IMR-90 (cell line): ENCODE measurements around the gene BMAL2. TPM values are rescaled to one million over a fixed set of nuclear protein-coding genes. Genes with fewer than 3 reads are reported as not detected.

ENCODE experiments used
- ATAC-seq: fragments of 200-7000 bp; cut with Tn5 transposase; 2 replicates; pipeline ENCODE4 v1.9.1; 2020; ENCODE audit warnings: low read depth, mild to moderate bottlenecking, moderate library complexity
- BruUV-seq: library from RNA; stranded (reverse); fragments of 400-500 nt; replicated peaks from 2 replicates; lab custom pipeline; 2021; lab: Mats Ljungman, UMichigan
- CTCF ChIA-PET: fragments of 300-600 bp; formaldehyde crosslinking; extraction: SDS; loops from one replicate; lab custom pipeline; 2021; ENCODE audit warnings: antibody characterized with exemption; lab: Yijun Ruan, JAX
- POLR2A ChIA-PET: fragments of 300-600 bp; sonication (Branson Sonifier 250); formaldehyde crosslinking; loops from one replicate; lab custom pipeline; 2022; ENCODE audit warnings: antibody characterized with exemption; ENCODE audit not compliant: unreplicated experiment; lab: Charles Lee
- DNase-seq: peaks from one replicate; pipeline ENCODE4 v3.0.0; 2013
- H2AFZ ChIP-seq: replicated peaks from 2 replicates; pipeline ENCODE3; 2013; ENCODE audit warnings: low read length, mild to moderate bottlenecking; ENCODE audit not compliant: poor library complexity
- H2AK5ac ChIP-seq: 2 replicates; pipeline ENCODE4 v1.6.1; 2013; ENCODE audit warnings: low read depth, low read length, inconsistent platforms
- H2AK9ac ChIP-seq: replicated peaks from 2 replicates; pipeline ENCODE3; 2013; ENCODE audit warnings: mild to moderate bottlenecking, low read depth, low read length, moderate library complexity; ENCODE audit not compliant: poor library complexity
- H2BK120ac ChIP-seq: 2 replicates; pipeline ENCODE4 v1.6.1; 2013; ENCODE audit warnings: low read depth, low read length, inconsistent platforms
- H2BK15ac ChIP-seq: 3 replicates; pipeline ENCODE4 v1.6.1; 2013; ENCODE audit warnings: low read depth, low read length, inconsistent platforms
- H2BK20ac ChIP-seq: 2 replicates; pipeline ENCODE4 v1.6.1; 2013; ENCODE audit warnings: low read depth, mild to moderate bottlenecking, inconsistent platforms, low read length, moderate library complexity
- H2BK5ac ChIP-seq: 2 replicates; pipeline ENCODE4 v1.6.1; 2013; ENCODE audit warnings: mild to moderate bottlenecking, low read depth, low read length, inconsistent platforms; ENCODE audit not compliant: poor library complexity, severe bottlenecking
- H3K14ac ChIP-seq: replicated peaks from 2 replicates; pipeline ENCODE4 v1.6.1; 2013; ENCODE audit warnings: low read depth, low read length, inconsistent platforms
- H3K18ac ChIP-seq: 2 replicates; pipeline ENCODE4 v1.6.1; 2013; ENCODE audit warnings: low read depth, low read length, control low read depth
- H3K23ac ChIP-seq: 2 replicates; pipeline ENCODE4 v1.6.1; 2013; ENCODE audit warnings: low read depth, low read length, inconsistent platforms
- H3K27ac ChIP-seq: 2 replicates; pipeline ENCODE4 v1.5.1; 2013; ENCODE audit warnings: mild to moderate bottlenecking, control low read depth, low read length; ENCODE audit not compliant: insufficient read depth
- H3K27me3 ChIP-seq: 2 replicates; pipeline ENCODE4 v1.6.1; 2013; ENCODE audit warnings: low read length; ENCODE audit not compliant: control insufficient read depth, insufficient read depth
- H3K36me3 ChIP-seq: 2 replicates; pipeline ENCODE4 v1.6.1; 2013; ENCODE audit warnings: low read length, mixed read lengths; ENCODE audit not compliant: control insufficient read depth, insufficient read depth
- H3K4ac ChIP-seq: 2 replicates; pipeline ENCODE4 v1.6.1; 2013; ENCODE audit warnings: low read depth, low read length, inconsistent platforms
- H3K4me1 ChIP-seq: 2 replicates; pipeline ENCODE4 v1.6.1; 2013; ENCODE audit warnings: low read length, mixed read lengths; ENCODE audit not compliant: control insufficient read depth, insufficient read depth
- H3K4me2 ChIP-seq: 2 replicates; pipeline ENCODE4 v1.6.1; 2013; ENCODE audit warnings: low read depth, mild to moderate bottlenecking, control low read depth, low read length, moderate library complexity
- H3K4me3 ChIP-seq: 2 replicates; pipeline ENCODE4 v1.5.1; 2013; ENCODE audit warnings: low read depth, mild to moderate bottlenecking, control low read depth, low read length, moderate library complexity; ENCODE audit not compliant: insufficient read depth
- H3K56ac ChIP-seq: 2 replicates; pipeline ENCODE4 v1.6.1; 2013; ENCODE audit warnings: low read length, inconsistent platforms; ENCODE audit not compliant: insufficient read depth; ENCODE audit errors: extremely low read depth
- H3K79me1 ChIP-seq, 2 experiments: 2 replicates each; pipeline ENCODE4 v1.6.1; 2013; ENCODE audit warnings: low read length in 2 of 2, inconsistent platforms in 1 of 2, low read depth in 1 of 2
- H3K9ac ChIP-seq: 2 replicates; pipeline ENCODE4 v1.6.1; 2013; ENCODE audit warnings: low read depth, low read length, control low read depth
- H3K9me1 ChIP-seq: 2 replicates; pipeline ENCODE4 v1.6.1; 2013; ENCODE audit warnings: low read length, inconsistent platforms; ENCODE audit not compliant: insufficient read depth
- H3K9me3 ChIP-seq: 2 replicates; pipeline ENCODE4 v1.6.1; 2013; ENCODE audit warnings: low read length; ENCODE audit not compliant: control insufficient read depth, insufficient read depth
- H4K20me1 ChIP-seq: 2 replicates; pipeline ENCODE4 v1.6.1; 2013; ENCODE audit warnings: low read length, inconsistent platforms; ENCODE audit not compliant: insufficient read depth
- H4K5ac ChIP-seq: 2 replicates; pipeline ENCODE4 v1.6.1; 2013; ENCODE audit warnings: mild to moderate bottlenecking, low read depth, low read length, control low read depth
- H4K8ac ChIP-seq, 2 experiments: 2 replicates each; pipeline ENCODE4 v1.6.1; 2013; ENCODE audit warnings: low read depth in 2 of 2, low read length in 2 of 2, control low read depth in 1 of 2, inconsistent platforms in 1 of 2
- H4K91ac ChIP-seq: 2 replicates; pipeline ENCODE4 v1.6.1; 2013; ENCODE audit warnings: low read depth, low read length, inconsistent platforms; ENCODE audit not compliant: insufficient read depth
- BHLHE40 ChIP-seq: fragments of 150-350 bp; IDR thresholded peaks from 2 replicates; pipeline ENCODE4 v1.6.1; 2016; ENCODE audit warnings: mild to moderate bottlenecking, low read depth, low read length
- CEBPB ChIP-seq: IDR thresholded peaks from 2 replicates; pipeline ENCODE4 v1.6.1; 2012; ENCODE audit warnings: low read depth, low read length, improper control_type of control experiment
- CHD1 ChIP-seq: IDR thresholded peaks from 2 replicates; pipeline ENCODE4 v1.6.1; 2012; ENCODE audit warnings: low read depth, low read length, improper control_type of control experiment
- CTCF ChIP-seq: conservative IDR thresholded peaks from 2 replicates; pipeline ENCODE4 v1.5.1; 2012; ENCODE audit warnings: mild to moderate bottlenecking, low read depth, low read length, improper control_type of control experiment
- ELK1 ChIP-seq: fragments of 150-350 bp; IDR thresholded peaks from 2 replicates; pipeline ENCODE4 v1.6.1; 2016; ENCODE audit warnings: low read depth, mild to moderate bottlenecking, low read length, moderate library complexity, borderline replicate concordance
- FOS ChIP-seq: fragments of 150-350 bp; IDR thresholded peaks from 2 replicates; pipeline ENCODE4 v1.6.1; 2016; ENCODE audit warnings: low read depth, low read length
- MAFK ChIP-seq: IDR thresholded peaks from 2 replicates; pipeline ENCODE4 v1.6.1; 2012; ENCODE audit warnings: low read depth, low read length, improper control_type of control experiment
- MAZ ChIP-seq: IDR thresholded peaks from 2 replicates; pipeline ENCODE4 v1.6.1; 2012; ENCODE audit warnings: low read depth, mild to moderate bottlenecking, low read length, improper control_type of control experiment, moderate library complexity, borderline replicate concordance
- NFE2L2 ChIP-seq: fragments of 150-350 bp; IDR thresholded peaks from 2 replicates; pipeline ENCODE4 v1.6.1; 2016; ENCODE audit warnings: low read depth, mild to moderate bottlenecking, low read length
- POLR2A ChIP-seq: IDR thresholded peaks from 2 replicates; pipeline ENCODE4 v1.6.1; 2012; ENCODE audit warnings: mild to moderate bottlenecking, low read depth, low read length
- RAD21 ChIP-seq: IDR thresholded peaks from 2 replicates; pipeline ENCODE4 v1.6.1; 2012; ENCODE audit warnings: low read length, improper control_type of control experiment
- RCOR1 ChIP-seq: IDR thresholded peaks from 2 replicates; pipeline ENCODE4 v1.6.1; 2012; ENCODE audit warnings: mild to moderate bottlenecking, low read length, improper control_type of control experiment; ENCODE audit not compliant: insufficient replicate concordance
- RFX5 ChIP-seq: IDR thresholded peaks from 2 replicates; pipeline ENCODE4 v1.8.0; 2012; ENCODE audit warnings: low read depth, mild to moderate bottlenecking, low read length, moderate library complexity
- SMC3 ChIP-seq: fragments of 150-350 bp; IDR thresholded peaks from 2 replicates; pipeline ENCODE4 v1.6.1; 2016; ENCODE audit warnings: low read depth, mild to moderate bottlenecking, antibody characterized with exemption, low read length, moderate library complexity
- USF2 ChIP-seq: fragments of 150-350 bp; IDR thresholded peaks from 2 replicates; pipeline ENCODE4 v1.6.1; 2017; ENCODE audit warnings: mild to moderate bottlenecking, antibody characterized with exemption, low read length, low read depth
- WGBS, 2 experiments: methylation state at CpG; one replicate each; pipeline versions ENCODE4 v1.1.5 to v1.1.7; 2013; ENCODE audit warnings: missing lambda C conversion rate in 2 of 2; ENCODE audit not compliant: insufficient read length in 1 of 2; ENCODE audit errors: extremely low coverage in 2 of 2; 5-methylcytosine and 5-hydroxymethylcytosine counted together
- dilution Hi-C: fragments of 300-500 bp; cut with HindIII; formaldehyde crosslinking; loops from one replicate; pipeline ENCODE4 v1.14.3; 2018; ENCODE audit warnings: low sequenced_read_pairs; ENCODE audit not compliant: unreplicated experiment
- in situ Hi-C: fragments of 300-500 bp; cut with MboI; formaldehyde crosslinking; loops from 3 replicates; pipeline ENCODE4 v1.14.3; 2019; ENCODE audit warnings: low sequenced_read_pairs, inconsistent platforms, mixed read lengths
- intact Hi-C: fragments of 100-400 bp; cut with micrococcal nuclease; formaldehyde crosslinking; loops from 2 replicates; pipeline ENCODE4 v1.10.0; 2022
- polyA plus RNA-seq, 3 experiments: library from polyadenylated mRNA; depleted of rRNA; stranded (reverse); fragments of >200 nt; gene quantifications; 2 replicates each; pipeline ENCODE4 v1.2.3, GENCODE V29; 2012; ENCODE audit warnings: low replicate concordance in 1 of 3
- total RNA-seq: library from RNA; depleted of rRNA; stranded (reverse); fragments of >200 nt; gene quantifications from 2 replicates; pipeline ENCODE4 v1.2.3, GENCODE V29; 2012

Gene BMAL2
- total and polyA plus RNA-seq, 2 of the 4 experiments (the other 2 are of a cell fraction) = 11.0 to 57.0 TPM

GRCh38 chr12:27333403-27334009, 870 bp downstream of the BMAL2 start:
- in situ Hi-C loops = no loop called here
- no peak for DNase-seq
- no peak for TF ChIP-seq BHLHE40
- TF ChIP-seq RFX5 = no peak
- no peak for TF ChIP-seq CEBPB
- no peak for TF ChIP-seq ELK1
- TF ChIP-seq MAZ = no peak; the same call in 1 of the 2 replicates
- TF ChIP-seq RCOR1 = no peak
- no peak for TF ChIP-seq FOS
- no peak for TF ChIP-seq NFE2L2
- no peak for TF ChIP-seq SMC3
- TF ChIP-seq CHD1 = no peak
- no peak for TF ChIP-seq POLR2A
- TF ChIP-seq USF2 = no peak
- TF ChIP-seq RAD21 = no peak
- TF ChIP-seq CTCF = no peak
- TF ChIP-seq MAFK = no peak

More at GRCh38 chr12:27333403-27334009, 870 bp downstream of the BMAL2 start:
- Histone ChIP-seq H3K9ac (peak overlapping the region; percentile 33; the same call in 1 of the 2 replicates), H4K8ac (peak overlapping the region in 1 of 2 experiments; percentile 27; a peak in 2 of 4 replicates), H2BK20ac (no peak overlapping the region), H3K9me1 (peaks cover 13% of the 10 kb centered on the region), H3K27ac (peak overlapping the region; percentile 17; the same call in 1 of the 2 replicates), H3K27me3 (no peaks in the 10 kb centered on the region), H4K5ac (peak overlapping the region; percentile 49; the same call in 1 of the 2 replicates), H3K23ac (peak overlapping the region; percentile 64; the same call in 1 of the 2 replicates), H3K36me3 (no peaks in the 10 kb centered on the region), H3K79me1 (peaks cover 30 to 49% of the 10 kb centered on the region in 2 experiments), H3K4me2 (peak overlapping the region; percentile 100), H3K18ac (peak overlapping the region; percentile 37; the same call in 1 of the 2 replicates), H3K14ac (peak overlapping the region; percentile 65; the same call in 1 of the 2 replicates), H2BK5ac (peak overlapping the region; percentile 70), H3K9me3 (no peaks in the 10 kb centered on the region), H2AK5ac (no peak overlapping the region), H2BK120ac (no peak overlapping the region), H3K4ac (0 out of 2 replicates have a peak overlapping the region, but pooled peaks have one; percentile 9), H4K91ac (peak overlapping the region; percentile 10; the same call in 1 of the 2 replicates), H4K20me1 (no peaks in the 10 kb centered on the region), H3K56ac (peak overlapping the region; percentile 32; the same call in 1 of the 2 replicates), H3K4me1 (peaks cover 15% of the 10 kb centered on the region), H3K4me3 (peak overlapping the region; percentile 69), H2AK9ac (peak overlapping the region; percentile 85), H2AFZ (peak overlapping the region; percentile 92), H2BK15ac (peak overlapping the region; percentile 38; the same call in 1 of the 3 replicates)
- ATAC-seq = peak; percentile 9
- dilution Hi-C loops (no loop called here), intact Hi-C loops (loop anchor here (5.0 kb wide), 1 partner anchor 319 kb away; no protein-coding TSS in a partner anchor)
- CTCF ChIA-PET = no interaction called here
- POLR2A ChIA-PET = no interaction called here
- 2% methylated on average over 17 of the region's 40 CpGs; no CpG with 5 or more reads in 1 of the 2 experiments for WGBS, 2 experiments
- BruUV-seq = no TSS peak
